ENCODE measurements around the gene NSMF.
"Not testable (repeated sequence)": the region's sequence is repeated elsewhere in the genome, so short reads cannot be mapped to it uniquely, and the experiment has no call there.

The NSMF gene

DNA sequence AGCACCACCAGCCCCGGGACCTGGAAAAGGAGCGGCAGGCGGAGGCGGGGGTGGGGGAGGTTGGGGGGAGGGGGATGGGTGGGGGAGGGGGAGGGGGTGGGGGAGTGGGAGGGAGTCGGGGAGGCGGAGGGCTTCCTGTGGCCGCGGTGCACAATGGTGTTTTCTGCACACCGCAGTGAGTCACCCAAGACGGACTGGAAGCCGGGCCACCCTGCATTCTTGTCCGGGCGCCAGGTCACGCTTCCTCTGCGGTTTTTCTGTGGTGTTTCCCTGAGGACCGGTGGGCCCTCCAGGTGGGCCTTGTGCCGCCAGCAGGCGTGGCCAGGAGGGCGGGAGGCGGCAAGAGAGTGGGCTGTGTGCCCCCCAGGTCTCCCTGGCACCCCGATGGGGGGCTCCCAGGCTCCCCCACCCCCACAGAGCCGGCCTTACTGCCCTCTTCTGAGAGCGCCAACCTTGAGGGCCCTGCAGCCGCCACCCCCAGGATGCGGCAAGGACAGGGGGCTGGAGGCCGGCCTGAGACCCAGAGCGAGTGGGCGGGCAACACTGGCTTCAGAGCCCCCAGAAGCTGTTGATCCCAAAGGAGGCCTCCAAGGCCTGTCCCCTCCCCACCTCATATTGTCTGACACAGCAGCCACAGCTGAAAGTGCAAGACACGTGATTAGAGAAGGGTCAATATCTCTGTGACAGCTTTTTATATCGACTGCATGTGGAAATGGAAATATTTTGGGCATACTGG lies 47.3 kb downstream of the NSMF start:
- Histone ChIP-seq H3K9me3 (ENCODE audit: low read depth, low read length) (no peaks in the 10 kb centered on the region), H3K9ac (ENCODE audit: insufficient read length) (no peak overlapping the region), H3K4me3 (no peak overlapping the region), H3K36me3 (ENCODE audit: insufficient read depth, low read length) (no peaks in the 10 kb centered on the region), H3K27ac (no peak overlapping the region)
- TF ChIP-seq FOXP2 (optimal IDR thresholded peaks at IDR 0.05; ENCODE audit: control extremely low read depth, extremely low read length, insufficient read depth) (no peak), POLR2AphosphoS5 (IDR thresholded peaks at IDR 0.05; ENCODE audit: borderline replicate concordance, low read depth, low read length) (no peak), EZH2 (IDR thresholded peaks at IDR 0.05) (no peak)
- no peak for DNase-seq (ENCODE audit: low read depth, low spot score)

DNA sequence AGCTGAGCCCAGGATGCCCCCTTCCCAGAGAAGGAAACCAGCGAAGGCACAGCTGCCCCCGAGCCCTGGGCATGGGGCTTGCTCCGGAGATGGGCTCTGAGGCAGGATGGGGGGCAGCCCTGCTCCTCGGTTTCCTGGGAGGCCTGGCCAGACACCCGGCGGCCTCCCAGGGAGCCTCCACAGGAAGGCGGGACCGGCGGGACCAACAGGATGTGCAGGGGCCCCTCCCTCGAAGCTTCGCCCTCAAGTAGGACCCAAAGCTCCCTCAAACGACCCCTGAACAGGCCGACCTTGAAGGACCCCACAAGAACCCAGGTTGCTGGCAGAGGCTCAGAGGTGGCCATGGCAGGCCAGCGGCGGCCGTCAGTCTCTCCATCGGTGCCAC lies 47.9 kb downstream of the NSMF start:
- no peak overlapping the region for H3K9ac ChIP-seq (ENCODE audit: insufficient read length)
- no peak overlapping the region for H3K27ac ChIP-seq
- DNase-seq (ENCODE audit: low read depth, low spot score) = no peak
- no peak overlapping the region for H3K4me3 ChIP-seq
- TF ChIP-seq FOXP2 (optimal IDR thresholded peaks at IDR 0.05; ENCODE audit: control extremely low read depth, extremely low read length, insufficient read depth) = no peak
- no peak for TF ChIP-seq EZH2 (IDR thresholded peaks at IDR 0.05)
- no peak for TF ChIP-seq POLR2AphosphoS5 (IDR thresholded peaks at IDR 0.05; ENCODE audit: borderline replicate concordance, low read depth, low read length)
- no peaks in the 10 kb centered on the region for H3K36me3 ChIP-seq (ENCODE audit: insufficient read depth, low read length)
- H3K9me3 ChIP-seq (ENCODE audit: low read depth, low read length) = no peaks in the 10 kb centered on the region

DNA sequence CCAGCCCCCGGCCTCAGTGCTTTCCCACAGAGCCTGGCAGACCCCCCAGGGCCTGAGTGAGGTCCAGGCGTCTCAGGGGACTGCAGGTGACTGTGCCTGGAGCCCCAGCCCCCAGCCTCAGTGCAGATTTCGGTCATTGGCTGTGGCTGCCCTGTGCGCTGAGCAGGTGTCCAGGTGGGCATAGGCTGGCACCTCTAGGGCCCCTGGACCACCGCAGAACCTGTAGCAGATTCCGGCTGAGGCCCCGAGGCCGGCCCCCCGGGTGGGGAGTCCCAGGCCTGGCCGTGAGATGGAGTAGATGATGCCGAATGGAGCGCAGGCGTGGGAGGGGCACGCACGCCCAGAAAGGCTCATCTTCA lies 48.3 kb downstream of the NSMF start:
- H3K36me3 ChIP-seq (ENCODE audit: insufficient read depth, low read length) = no peaks in the 10 kb centered on the region
- TF ChIP-seq EZH2 (IDR thresholded peaks at IDR 0.05) (no peak), FOXP2 (optimal IDR thresholded peaks at IDR 0.05; ENCODE audit: control extremely low read depth, extremely low read length, insufficient read depth) (no peak), POLR2AphosphoS5 (IDR thresholded peaks at IDR 0.05; ENCODE audit: borderline replicate concordance, low read depth, low read length) (no peak)
- DNase-seq (ENCODE audit: low read depth, low spot score) = no peak
- H3K4me3 ChIP-seq = no peak overlapping the region
- no peak overlapping the region for H3K27ac ChIP-seq
- no peak overlapping the region for H3K9ac ChIP-seq (ENCODE audit: insufficient read length)
- H3K9me3 ChIP-seq (ENCODE audit: low read depth, low read length) = no peaks in the 10 kb centered on the region

DNA sequence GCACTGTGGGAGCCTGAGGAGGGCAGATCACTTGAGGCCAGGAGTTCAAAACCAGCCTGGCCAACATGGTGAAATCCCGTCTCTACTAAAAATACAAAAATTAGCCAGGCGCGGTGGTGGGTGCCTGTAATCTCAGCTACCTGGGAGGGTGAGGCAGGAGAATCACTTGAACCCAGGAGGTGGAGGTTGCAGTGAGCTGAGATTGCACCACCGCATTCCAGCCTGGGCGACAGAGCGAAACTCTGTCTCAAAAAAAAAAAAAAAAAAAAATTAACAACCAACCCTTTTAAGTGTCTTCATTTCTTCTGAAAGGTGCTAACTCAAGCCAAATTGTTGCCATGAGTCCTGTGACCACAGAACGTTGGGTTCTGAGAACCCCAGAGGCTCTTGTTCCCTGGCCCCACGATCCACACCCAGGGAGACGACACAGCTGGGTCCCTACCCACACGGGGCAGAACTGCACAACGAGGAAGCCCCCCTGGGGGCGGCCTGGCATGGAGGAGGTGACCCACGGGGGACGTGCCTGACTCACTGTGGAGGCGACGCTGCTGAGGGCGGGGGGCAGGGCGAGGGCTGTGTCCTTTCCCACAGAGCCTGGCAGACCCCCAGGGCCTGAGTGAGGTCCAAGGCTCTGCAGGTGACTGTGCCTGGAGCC lies 48.8 kb downstream of the NSMF start:
- not testable (repeated sequence) for H3K36me3 ChIP-seq (ENCODE audit: insufficient read depth, low read length); DNase-seq (ENCODE audit: low read depth, low spot score); H3K4me3 ChIP-seq; H3K9ac ChIP-seq (ENCODE audit: insufficient read length); H3K27ac ChIP-seq; H3K9me3 ChIP-seq (ENCODE audit: low read depth, low read length)

DNA sequence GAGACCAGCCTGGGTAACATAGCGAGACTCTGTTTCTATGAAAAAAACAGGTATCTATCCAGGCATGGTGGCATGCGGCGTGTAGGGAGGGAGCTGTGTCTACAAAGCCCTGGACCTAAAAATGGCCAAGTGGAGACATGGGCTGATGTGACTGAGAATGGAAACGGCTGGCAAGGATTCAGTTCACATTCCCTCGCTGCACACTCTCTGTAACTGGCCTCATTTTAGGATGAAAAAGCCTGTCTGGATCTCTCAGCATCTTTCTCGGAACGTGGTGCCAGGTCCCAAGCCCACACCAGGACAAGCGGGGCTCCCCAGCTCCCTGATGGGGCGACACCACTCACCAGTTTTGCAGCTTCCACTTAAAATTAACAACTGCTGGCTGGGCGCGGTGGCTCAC lies 49.6 kb downstream of the NSMF start:
- H3K27ac ChIP-seq = no peak overlapping the region
- H3K9ac ChIP-seq (ENCODE audit: insufficient read length) = no peak overlapping the region
- TF ChIP-seq POLR2AphosphoS5 (IDR thresholded peaks at IDR 0.05; ENCODE audit: borderline replicate concordance, low read depth, low read length) = no peak
- no peak for TF ChIP-seq FOXP2 (optimal IDR thresholded peaks at IDR 0.05; ENCODE audit: control extremely low read depth, extremely low read length, insufficient read depth)
- TF ChIP-seq EZH2 (IDR thresholded peaks at IDR 0.05) = no peak
- DNase-seq (ENCODE audit: low read depth, low spot score) = no peak
- no peaks in the 10 kb centered on the region for H3K9me3 ChIP-seq (ENCODE audit: low read depth, low read length)
- H3K36me3 ChIP-seq (ENCODE audit: insufficient read depth, low read length) = no peaks in the 10 kb centered on the region
- H3K4me3 ChIP-seq = no peak overlapping the region

DNA sequence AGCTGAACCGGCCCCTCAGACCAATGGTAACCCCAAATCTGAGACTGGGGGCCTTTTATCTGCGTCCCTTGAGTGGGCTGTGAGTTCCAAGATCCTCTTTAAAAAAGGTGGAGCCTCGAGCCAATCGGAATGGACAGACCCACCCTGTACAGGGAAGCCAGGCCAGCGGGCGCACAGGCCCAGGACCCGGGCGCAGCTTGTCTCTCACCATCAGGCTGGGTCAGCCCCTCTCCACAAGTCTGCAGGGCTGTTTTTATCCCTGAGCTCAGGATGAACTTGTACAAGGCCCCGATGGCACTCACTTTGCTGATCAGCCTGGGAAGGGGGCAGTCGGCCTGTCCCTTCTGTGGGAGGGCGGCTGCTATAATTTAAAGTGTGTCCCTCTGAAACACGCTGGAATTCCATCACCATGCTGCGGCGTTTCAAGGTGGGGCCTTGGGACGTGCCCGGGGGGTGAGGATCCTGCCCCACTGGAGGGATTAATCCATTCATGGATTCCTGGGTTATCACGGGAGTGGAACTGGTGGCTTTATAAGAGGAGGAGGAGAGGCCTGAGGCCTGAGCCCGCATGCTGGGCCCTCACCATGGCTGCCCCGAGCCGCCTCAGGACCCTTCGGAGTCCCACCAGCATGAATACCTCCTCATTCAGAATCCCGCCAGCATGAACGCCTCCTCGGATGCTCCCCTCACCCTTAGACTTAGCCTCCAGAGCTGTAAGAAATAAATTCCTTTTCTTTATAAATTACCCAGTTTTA lies 50.3 kb downstream of the NSMF start:
- TF ChIP-seq POLR2AphosphoS5 (IDR thresholded peaks at IDR 0.05; ENCODE audit: borderline replicate concordance, low read depth, low read length) (no peak), EZH2 (IDR thresholded peaks at IDR 0.05) (no peak), FOXP2 (optimal IDR thresholded peaks at IDR 0.05; ENCODE audit: control extremely low read depth, extremely low read length, insufficient read depth) (no peak)
- Histone ChIP-seq H3K27ac (no peak overlapping the region), H3K36me3 (ENCODE audit: insufficient read depth, low read length) (no peaks in the 10 kb centered on the region), H3K9ac (ENCODE audit: insufficient read length) (no peak overlapping the region), H3K9me3 (ENCODE audit: low read depth, low read length) (no peaks in the 10 kb centered on the region), H3K4me3 (no peak overlapping the region)
- DNase-seq (ENCODE audit: low read depth, low spot score) = no peak

DNA sequence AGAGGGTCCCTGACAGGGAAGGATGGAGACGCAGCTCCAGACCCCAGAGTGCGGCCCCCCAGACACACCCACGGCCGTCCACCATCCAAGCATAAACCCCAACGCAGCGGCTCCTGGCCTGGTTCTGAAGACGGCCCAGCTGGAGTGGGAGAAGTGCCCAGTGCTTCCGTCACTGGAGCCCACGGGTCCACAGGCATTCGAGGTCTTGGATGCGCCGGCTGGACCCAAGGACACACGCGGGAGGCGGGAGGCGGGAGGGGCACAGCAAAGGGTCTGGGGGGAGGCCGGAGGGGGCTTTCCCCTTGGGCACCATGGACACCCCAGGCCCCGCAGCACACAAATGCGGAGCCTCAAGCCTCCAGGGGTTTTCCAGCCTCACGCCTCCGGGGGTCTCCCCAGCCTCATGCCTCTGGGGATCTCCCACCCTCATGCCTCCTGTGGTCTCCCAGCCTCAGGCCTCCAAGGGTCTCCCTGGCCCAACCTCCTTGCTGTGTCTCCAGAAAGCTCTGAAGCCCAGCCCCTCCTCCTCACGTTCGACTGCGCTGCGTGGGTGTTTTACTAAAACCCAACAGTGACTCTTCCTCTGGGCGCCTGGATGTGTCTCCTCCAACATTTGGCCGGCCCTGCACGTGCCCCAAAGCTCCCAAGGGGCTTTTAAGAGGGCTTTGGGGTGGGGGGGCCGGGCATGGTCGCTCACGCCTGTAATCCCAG lies 51.4 kb downstream of the NSMF start:
- Histone ChIP-seq H3K9me3 (ENCODE audit: low read depth, low read length) (no peaks in the 10 kb centered on the region), H3K27ac (no peak overlapping the region), H3K4me3 (peak overlapping the region; percentile 67; the same call in 1 of the 2 replicates), H3K9ac (ENCODE audit: insufficient read length) (no peak overlapping the region), H3K36me3 (ENCODE audit: insufficient read depth, low read length) (no peaks in the 10 kb centered on the region)
- DNase-seq (ENCODE audit: low read depth, low spot score) = no peak
- TF ChIP-seq POLR2AphosphoS5 (IDR thresholded peaks at IDR 0.05; ENCODE audit: borderline replicate concordance, low read depth, low read length) (peak; percentile 24; the same call in 1 of the 2 replicates), EZH2 (IDR thresholded peaks at IDR 0.05) (no peak)

DNA sequence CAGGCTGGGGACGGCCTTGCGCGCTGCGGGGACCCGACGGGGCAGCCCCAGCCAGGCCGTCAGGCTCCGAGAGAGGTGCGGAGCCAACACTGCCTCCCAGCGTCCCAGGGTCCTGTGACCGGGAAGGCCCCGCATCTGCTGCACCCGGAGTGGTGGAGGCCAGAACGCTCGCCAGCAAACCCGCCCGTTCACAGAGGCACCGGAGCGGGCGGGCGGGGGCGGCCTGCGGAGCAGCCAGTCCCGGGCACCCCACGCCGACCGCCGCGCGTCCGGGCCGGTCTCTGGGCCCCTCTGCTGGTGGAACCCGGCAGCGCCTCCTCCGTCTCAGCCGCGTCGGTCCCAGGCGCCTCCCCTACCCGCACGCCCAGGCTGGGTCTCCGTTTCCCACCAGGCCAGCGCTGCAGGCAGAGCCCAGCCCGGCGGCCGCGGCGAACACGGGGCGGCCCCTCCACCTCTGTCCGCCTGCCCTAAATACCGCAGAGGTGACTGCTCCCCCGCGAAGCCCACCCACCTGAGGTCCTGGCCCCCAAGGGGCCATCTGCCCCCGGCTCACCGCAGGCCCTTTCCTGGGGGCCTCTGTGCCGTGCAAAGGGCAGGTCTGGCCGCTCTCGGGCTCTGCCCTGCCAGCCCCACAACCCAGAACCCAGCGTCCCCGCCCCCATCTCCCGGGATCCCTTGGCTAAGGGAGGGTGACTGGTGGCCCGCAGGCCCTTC lies 52.1 kb downstream of the NSMF start:
- Histone ChIP-seq H3K36me3 (ENCODE audit: insufficient read depth, low read length) (no peaks in the 10 kb centered on the region), H3K4me3 (peak overlapping the region; percentile 67), H3K27ac (no peak overlapping the region), H3K9me3 (ENCODE audit: low read depth, low read length) (no peaks in the 10 kb centered on the region), H3K9ac (ENCODE audit: insufficient read length) (no peak overlapping the region)
- TF ChIP-seq POLR2AphosphoS5 (IDR thresholded peaks at IDR 0.05; ENCODE audit: borderline replicate concordance, low read depth, low read length) (no peak), EZH2 (IDR thresholded peaks at IDR 0.05) (no peak), FOXP2 (optimal IDR thresholded peaks at IDR 0.05; ENCODE audit: control extremely low read depth, extremely low read length, insufficient read depth) (no peak)
- DNase-seq (ENCODE audit: low read depth, low spot score) = no peak

All from SK-N-MC (cell line).